Left cardiac atrium (tissue), 4 donors: ENCODE measurements around the gene BNIP5. TPM values are rescaled to one million over a fixed set of nuclear protein-coding genes. Genes with fewer than 3 reads are reported as not detected.

ENCODE experiments used
- ATAC-seq, 2 donors: fragments of 200-7000 bp; cut with Tn5 transposase; one replicate each; pipeline ENCODE4 v1.9.1; 2020; ENCODE audit warnings: mild to moderate bottlenecking in 2 of 2, moderate library complexity in 2 of 2
- DNase-seq: peaks from one replicate; pipeline ENCODE4 v3.0.0-alpha.2; 2020
- intact Hi-C, 2 donors: fragments of 100-400 bp; cut with DNase I; formaldehyde crosslinking; loops; one replicate each; pipeline versions ENCODE4 v1.14.1 to v1.15.1; 2022 to 2023
- long read RNA-seq: library from polyadenylated mRNA; unstranded; transcript quantifications from one replicate; pipeline ENCODE4 v2.0.0, GENCODE V29; 2021
- total RNA-seq, 2 donors: library from RNA; stranded (reverse); fragmentation: NEBNext Ultra II Directional; extraction: Animal tissue kit (Norgen Biotek cat#: 25700); gene quantifications; one replicate each; pipeline ENCODE4 v1.2.1, GENCODE V29; 2021
- donor health status: DM: no; HTN: yes; CAD: no.
- donor health status: DM: no; HTN: yes; CAD: no; lungs with severe emphysema.
- donor health status: DM: yes; HTN: yes; CAD: no.
- donor health status: Dilated cardiomyopathy.

BNIP5 gene, protein sequence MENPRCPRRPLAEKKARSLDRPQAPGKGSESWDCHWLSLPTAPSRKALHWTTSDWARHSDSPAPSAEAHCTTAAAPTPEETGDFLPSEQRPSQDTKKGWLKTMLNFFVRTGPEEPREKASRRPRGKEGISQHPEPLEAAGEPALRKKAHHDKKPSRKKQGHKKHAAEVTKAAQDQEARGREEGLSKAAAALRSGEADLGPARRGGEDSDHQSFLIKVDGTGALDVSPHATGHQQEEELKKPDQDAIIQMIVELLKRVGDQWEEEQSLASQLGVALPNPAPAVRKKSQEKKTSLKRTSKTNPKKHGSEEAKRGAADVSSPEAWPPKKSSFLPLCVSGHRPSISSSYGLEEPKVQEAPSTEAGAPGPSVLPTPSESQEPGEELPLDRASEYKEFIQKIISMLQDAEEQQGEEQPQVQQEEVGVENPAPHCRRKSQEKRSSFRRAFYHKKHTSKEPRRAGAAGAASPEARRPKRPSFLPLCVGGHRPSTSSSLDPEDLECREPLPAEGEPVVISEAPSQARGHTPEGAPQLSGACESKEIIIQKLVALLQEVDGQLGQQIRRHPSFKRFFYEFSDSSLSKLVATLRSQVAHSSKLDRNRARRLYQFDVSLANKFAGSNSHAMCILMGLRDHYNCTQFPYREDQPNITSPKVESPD
- not detected for total RNA-seq
- long read RNA-seq: 0 reads

DNA sequence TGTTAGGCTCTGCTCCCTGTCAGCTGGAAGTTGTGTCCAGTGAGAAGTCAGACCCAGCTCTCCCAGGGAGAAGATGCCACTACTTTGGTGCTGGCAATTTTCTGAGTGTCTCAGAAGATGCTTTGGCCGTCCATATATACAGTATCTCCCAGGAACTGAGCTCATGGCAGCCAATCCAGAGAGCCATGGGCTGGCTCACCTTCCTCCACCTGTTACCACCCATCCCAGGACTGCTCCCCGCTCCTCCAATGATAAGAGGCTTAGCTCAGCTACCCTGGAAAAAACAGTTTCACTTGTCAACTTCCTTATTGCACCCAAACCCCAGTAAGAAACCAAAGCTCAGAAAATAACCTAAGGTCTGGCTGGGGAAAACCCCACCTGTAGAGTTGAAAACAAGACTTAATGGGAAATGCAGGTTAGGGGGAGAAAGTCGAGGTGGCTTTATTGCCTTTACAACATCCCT lies at the start of gene BNIP5:
Gene BNIP5 (minus strand): TSS at position 110 of the 463 bp plus-strand sequence. CDS start 6,198 bp downstream, outside the sequence.
- ATAC-seq: no peak
- intact Hi-C loops: no loop called here
- DNase-seq: no peak

DNA sequence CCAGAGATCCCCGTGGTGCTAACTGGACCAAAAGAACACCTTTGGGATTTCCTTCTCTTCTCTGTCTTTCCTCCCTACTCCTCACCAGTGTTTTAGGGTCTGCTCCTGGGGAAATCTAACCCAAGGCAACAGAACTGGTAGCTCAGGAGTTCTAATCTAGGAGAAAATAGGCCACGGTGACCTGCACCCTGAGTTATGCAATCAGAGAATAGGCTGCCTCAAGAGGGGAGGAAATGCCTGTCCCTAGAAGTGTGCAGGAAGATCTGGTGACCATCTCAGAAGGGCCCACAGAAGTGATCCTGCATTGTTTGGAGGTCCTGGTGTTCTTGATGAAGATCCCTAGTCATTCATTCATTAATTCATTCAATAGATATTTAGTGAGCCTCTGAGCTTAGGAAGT lies 47.4 kb upstream of the BNIP5 start:
- no peak for DNase-seq
- intact Hi-C loops: no loop called here
- no peak for ATAC-seq

DNA sequence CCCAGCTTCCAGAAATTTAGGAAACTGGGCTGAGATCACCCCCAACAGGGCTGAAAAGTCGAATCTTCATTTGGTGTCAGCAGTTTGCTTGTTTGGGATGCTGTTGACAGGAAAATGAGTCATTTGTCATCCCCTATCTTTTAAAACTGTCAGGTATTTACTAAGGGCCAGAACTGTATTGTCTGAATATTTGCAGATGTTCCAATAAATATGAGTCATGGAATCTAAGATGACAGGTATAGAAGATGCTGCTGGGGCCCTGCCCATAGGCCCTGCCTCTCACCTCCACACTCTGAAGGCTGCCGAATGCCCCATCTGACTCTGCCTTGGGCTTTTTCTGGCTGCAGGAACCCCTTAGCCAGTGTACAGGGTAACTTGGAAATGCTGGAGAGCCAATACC lies 46.9 kb upstream of the BNIP5 start:
- intact Hi-C loops: no loop called here
- no peak for DNase-seq
- ATAC-seq: peak in 1 of 2 donors; percentile 43

DNA sequence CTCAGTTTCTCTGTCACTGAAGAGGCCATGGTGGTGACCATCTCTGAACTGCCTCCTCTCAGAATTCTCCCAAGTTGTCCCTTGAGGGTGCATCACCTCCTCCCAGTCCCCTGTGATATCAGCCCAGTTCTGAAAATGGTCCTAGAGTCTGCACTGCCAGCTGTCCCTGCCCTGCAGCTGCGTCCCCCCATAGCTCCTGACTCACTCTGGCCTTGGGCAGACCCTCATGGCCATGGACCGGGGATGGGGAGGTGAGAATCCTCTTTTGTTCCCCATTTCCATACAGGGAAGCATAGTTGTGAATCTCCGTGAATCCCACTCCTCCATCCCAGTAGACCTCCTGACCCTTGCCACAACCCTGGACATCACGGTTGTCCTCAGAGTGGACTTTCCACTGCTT lies 46.3 kb upstream of the BNIP5 start:
- intact Hi-C loops: no loop called here
- DNase-seq: no peak
- ATAC-seq: no peak

DNA sequence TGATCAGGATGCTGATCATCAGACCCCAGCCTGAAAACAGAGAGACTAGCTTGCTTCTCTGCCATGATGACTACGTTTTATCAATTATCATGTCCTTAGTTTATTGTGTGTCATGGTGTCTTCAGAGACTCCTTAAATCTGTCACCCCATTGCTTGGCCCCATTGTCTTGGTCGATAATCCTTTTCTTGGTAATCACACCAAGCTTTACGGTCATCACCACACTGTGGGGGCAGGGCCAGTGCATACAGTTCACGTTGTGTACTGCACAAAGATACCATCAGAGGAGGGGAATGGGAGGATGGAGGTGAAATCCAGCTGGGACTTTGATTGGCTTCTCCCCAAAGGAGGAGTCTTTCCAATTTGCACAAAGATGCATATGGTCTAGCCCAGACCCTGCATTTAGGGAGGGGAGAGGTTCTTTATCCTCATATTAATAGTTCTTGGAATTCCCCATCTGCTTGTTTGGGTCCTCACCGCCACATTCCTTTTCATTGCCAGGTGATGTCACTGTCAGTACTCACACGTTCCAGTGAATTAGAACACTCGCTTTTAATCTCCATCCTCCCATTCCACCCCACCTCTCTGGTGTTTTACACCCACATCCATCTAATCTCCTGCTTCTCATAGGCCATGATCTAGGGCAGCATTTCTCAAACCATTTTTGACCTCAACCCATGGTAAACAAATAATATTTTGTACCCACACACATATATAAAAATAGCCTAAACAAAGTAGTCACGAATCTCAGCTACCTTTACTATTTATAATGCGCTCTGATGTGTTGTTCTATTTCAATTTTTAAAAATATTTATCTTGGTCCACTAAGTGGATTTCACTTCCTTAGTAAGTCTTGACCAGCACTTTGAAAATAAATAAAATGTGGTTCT lies 45.1 kb upstream of the BNIP5 start:
- intact Hi-C loops: no loop called here
- no peak for ATAC-seq
- no peak for DNase-seq

DNA sequence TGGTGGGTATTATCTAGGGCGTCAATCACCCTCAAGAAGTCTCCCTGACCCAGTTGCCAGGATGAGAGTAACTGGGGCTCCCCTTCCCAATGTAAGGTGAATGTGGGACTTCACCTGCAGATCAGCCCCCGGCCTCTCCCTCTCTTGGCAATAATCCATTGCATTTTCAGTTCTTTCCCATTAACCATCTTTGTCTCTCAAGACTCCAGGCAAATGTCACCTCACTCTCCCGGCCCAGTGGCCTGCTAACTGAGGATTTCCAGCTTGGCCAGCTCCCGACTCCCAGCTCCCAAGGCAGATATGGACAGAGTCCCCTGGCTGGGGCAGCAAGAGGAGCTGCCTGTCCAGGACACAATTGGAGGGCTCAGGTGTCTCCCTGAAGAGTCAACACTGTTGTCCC lies 43.5 kb upstream of the BNIP5 start:
- intact Hi-C loops: no loop called here
- ATAC-seq: no peak
- no peak for DNase-seq

DNA sequence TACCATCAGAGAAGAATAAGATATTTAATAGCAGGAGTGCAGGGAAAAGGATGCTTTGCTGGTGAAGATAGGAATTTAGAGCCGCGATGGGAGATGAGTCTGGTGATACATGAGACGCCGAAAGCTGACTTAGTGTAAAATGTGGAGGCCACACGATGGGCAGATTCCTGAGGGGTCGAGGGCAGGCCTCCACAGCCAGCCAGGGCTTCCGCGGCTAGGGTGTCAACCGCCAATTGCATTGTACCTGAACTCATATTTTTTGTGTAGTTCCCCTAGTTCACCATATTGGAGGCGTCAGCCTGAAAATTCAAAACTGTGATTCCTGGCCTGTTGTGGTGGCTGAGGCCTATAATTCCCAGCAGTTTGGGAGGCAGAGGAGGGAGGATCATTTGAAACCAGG lies 42.2 kb upstream of the BNIP5 start:
- intact Hi-C loops: no loop called here
- DNase-seq (no peak), ATAC-seq (no peak)

DNA sequence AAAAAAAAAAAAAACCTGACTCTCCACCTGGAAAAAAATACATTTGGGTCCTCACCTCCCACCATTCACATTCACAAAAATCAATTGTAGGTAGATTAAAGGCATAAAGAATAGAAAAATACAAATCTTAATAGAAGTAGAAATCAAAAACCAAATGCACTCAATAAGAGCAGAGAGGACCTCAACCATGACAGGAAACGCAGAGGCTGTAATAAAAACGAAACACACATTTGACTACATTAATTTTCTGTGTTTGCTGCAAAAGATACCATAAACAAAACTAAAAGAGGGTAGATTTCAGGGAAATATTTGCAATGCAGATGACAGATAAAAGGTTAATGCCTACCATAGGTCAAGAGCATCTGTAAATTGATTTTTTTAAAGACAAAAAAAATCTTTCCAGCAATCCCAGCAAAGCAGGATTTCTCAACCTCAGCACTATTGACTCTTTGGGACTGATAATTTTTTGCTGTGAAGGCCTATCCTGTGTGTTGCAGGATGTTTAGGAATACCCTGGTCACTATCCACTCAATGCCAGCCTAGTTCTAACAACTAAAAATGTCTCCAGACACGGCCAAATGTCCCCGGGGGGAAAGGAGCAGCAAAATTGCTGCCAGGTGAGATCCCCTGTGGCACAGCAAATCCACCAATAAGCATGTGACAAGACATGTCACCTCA lies 41.7 kb upstream of the BNIP5 start:
- DNase-seq (no peak), ATAC-seq (no peak)
- intact Hi-C loops: no loop called here

DNA sequence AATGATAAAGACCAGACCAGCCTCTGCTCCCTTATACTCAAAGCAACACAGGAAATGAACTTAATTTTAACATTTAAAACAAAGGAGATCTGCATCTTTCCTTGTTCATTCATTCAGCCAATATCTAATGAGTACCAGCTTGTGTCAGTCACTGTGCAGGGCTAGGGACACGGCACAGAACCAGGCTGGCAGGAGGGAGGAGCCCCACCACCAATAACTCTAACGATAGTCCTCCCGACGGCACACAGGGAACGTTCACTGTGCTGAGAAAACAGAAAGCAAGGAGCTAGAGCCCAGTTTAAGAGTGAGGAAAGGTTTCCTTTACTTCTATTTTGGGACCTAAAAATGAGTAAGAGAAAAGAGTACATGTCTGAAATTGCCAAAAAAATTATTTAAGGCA lies 40.9 kb upstream of the BNIP5 start:
- intact Hi-C loops: no loop called here
- no peak for ATAC-seq
- DNase-seq: no peak

DNA sequence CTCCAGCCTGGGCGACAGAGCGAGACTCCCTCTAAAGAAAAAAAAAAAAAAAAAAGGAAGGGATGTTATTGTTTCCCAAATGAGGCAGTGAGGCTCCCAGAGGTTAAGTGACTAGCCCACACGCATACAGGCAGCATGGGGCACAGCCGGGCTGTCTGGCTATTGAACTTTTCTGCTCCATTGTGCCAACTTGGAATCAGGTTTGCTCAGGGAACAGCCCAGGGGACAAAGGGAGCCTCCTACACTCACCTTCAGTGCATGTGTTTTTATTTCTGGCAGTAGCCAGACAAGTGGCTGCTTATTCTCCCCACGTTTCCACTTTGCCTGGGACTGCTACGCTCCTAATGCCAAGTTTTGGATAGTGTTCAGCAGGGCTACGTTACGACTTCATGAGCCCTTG lies 40.1 kb upstream of the BNIP5 start:
- DNase-seq (no peak), ATAC-seq (no peak)
- intact Hi-C loops: no loop called here

DNA sequence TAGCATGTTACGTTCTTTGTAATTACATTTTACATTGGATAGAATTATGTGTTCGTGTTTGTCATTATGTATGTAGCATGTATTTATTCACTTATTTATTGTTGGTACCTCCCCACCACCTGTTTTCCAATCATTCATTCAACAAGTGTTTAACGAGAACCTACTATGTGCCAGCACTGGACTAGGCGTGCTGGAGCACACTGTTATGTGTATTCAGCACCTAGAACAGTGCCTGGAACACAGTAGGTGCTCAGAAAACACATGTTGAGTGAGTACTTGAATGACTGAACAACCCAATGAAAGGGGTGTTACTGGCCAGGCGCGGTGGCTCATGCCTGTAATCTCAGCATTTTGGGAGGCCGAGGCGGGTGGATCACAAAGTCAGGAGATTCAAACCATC lies 39.5 kb upstream of the BNIP5 start:
- no peak for DNase-seq
- intact Hi-C loops: no loop called here

DNA sequence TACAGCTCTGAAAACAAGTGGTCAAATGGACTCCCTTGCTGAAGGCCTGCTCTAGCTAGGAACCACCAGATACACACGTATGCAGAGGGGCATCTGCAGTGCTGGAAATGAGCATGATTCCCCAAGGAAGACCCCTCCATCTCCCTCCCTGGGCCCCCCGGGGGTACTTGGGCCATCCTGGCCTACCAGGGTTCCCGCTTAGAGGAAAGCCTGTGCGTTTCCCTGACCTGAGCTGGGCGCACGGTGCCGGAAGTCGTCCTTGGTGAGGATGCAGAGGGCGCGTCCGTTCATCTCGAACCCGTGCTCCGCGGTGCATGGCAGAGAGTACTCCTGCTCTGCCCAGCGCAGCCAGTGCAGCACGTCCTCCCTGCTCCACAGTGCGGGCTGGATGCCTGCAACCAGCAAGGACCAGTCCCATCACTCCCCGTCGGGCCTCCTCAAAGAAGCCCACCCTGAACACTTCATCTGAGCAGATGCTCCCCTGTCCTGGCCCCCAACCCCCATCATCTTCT lies 39.0 kb upstream of the BNIP5 start:
- DNase-seq (no peak), ATAC-seq (no peak)

More for the DNA sequence above, 39.5 kb upstream of the BNIP5 start:
- ATAC-seq: no peak

DNA sequence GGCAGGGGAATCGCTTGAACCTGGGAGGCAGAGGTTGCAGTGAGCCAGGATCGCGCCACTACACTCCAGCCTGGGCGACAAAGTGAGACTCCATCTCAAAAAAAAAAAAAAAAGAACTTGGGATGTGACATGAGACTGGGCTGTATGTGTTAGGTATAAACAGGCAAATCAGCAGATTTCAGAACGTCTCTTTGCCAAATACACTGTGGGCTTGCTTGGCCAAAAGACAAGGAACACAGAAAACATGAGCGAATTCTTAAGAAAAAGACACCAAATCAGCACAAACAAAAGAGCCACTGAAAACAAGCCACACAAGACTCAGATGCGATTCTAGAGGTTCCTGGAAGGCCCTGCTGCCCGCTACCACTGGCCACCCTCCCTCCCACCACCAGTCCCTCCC lies 38.3 kb upstream of the BNIP5 start:
- intact Hi-C loops: no loop called here

More for the DNA sequence above, 39.0 kb upstream of the BNIP5 start:
- intact Hi-C loops: no loop called here

DNA sequence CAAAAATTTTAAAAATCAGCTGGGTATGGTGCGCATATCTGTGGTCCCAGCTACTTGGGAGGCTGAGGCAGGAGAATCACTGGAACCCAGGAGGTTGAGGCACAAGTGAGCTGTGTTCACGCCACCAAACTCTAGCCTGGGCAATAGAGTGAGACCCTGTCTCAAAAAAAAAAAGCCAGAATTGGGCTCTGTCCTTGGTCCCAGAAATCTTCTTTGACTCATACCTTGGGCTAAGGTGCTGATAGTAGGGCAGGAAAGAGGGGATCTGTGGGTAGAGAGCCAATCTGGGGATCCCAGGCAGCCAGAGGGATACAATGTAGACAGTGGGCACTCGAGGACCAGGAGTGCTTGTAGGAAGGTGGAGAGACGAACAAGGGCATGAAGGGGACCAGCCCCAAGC lies 37.5 kb upstream of the BNIP5 start:
- intact Hi-C loops: no loop called here
- no peak for ATAC-seq
- no peak for DNase-seq

More for the DNA sequence above, 38.3 kb upstream of the BNIP5 start:
- no peak for DNase-seq
- ATAC-seq: peak in 1 of 2 donors; percentile 24

DNA sequence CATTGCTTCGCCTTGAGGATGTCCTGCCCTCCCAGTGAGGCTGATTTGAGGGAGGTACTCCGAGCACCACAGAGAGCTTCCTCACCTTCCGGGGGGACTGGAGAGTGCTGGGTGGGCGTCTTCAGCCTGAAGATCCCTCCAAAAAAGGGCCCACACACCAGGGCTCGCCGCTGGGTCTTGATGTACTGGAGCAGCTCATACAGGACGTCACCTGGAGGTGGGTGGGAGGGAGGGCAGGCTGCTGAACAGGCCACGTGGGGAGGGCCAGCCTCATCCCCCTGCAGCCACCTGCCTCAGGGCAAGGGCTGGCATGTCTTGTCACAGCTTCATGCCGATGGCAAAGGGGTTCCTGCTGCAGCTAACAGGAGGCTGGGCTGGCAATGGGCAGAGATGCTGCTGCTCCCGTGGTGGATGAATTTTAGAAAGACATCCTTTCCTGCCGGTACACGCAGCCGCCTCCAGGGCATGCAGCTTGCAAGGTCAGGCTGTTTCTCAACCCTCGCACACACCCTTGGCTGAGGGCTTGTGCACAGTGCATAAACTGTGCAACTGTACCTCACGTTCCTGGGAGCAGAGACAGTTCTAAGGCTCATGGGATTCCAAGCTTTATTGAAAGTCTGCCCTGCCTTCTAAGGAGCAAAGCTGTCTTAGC lies 36.8 kb upstream of the BNIP5 start:
- DNase-seq (no peak), ATAC-seq (no peak)
- intact Hi-C loops: no loop called here

DNA sequence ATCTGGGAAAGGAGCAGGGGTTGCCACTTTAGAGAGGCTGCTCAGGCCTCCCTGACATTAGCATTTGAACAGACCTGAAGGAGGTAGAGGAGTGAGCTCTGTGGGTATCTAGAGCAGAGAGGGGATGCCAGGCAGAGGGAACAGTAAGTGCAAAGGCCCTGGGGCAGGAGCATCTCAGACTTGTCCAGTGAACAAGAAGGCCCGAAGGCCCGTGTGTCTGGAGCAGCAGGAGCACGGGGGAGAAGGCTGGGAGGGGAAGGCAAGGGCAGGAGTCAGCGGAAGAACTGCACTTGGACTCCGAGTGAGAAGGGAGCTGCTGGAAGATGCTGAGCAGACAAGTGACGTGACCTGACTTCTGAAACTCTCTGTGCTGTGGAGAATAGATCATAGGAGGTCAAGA lies 35.4 kb upstream of the BNIP5 start:
- no peak for DNase-seq
- intact Hi-C loops: no loop called here

DNA sequence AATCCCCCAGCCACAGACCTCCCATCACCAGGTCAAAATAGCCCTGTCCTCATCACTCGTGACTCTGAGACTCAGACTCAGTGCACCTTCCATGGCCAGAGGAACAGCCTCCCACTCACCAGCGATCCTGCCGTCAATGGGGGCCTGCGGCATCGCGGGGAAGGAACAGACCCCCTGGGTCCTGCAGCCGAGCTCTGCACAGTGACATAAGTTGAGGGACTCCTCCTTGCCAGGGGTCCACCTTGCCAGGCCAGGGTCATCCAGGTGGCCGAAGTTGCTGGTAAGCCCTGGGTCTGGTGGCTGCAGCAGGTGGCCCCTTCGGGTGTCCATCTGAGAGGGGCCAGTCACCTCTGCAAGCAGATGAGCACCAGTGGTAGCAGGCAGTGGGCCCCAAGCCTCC lies 34.5 kb upstream of the BNIP5 start:
- DNase-seq (no peak), ATAC-seq (no peak)
- intact Hi-C loops: no loop called here

More for the DNA sequence above, 35.4 kb upstream of the BNIP5 start:
- no peak for ATAC-seq

DNA sequence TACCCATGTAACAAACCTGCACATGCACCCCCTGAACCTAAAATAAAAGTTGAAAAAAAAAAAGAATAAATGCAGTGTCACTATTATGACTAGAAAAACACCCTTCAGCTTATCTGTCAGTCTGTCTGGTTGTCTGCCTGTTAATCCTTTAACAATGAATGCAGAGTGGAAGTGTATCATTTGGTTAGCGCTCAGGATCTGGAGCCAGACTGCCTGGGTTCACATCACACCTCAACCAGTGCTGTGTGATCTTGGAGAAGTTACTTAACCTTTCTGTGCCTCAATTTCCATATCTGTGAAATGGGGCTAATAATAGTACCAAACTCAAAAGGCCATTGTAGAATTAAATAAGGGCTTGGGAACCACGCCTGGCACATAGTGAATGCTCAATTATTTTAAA lies 34.0 kb upstream of the BNIP5 start:
- intact Hi-C loops: no loop called here
- ATAC-seq: no peak
- no peak for DNase-seq
